ENCODE measurements around the gene SDK1.

DNA sequence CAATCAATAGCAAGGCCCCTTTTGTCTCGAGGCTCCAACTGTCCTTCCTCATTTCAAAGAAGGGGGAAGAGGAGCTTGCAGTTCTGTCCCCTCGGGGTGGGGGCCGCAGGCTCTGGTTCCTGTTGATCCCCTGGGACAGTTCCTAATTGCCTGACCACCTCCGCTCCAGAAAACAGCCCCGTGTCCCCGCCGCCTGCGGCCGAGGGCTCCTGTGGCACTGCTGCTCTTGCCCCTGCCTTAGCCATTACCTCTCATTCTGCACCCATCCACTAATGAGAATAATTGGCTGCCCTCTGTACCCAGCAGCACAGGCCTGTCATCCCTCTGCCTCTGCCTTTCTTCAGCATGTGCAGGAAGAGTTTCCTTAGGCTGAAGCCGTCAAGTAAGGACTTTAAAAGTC is 712.7 kb downstream of the SDK1 start:
- TF ChIP-seq, protein P1, sequence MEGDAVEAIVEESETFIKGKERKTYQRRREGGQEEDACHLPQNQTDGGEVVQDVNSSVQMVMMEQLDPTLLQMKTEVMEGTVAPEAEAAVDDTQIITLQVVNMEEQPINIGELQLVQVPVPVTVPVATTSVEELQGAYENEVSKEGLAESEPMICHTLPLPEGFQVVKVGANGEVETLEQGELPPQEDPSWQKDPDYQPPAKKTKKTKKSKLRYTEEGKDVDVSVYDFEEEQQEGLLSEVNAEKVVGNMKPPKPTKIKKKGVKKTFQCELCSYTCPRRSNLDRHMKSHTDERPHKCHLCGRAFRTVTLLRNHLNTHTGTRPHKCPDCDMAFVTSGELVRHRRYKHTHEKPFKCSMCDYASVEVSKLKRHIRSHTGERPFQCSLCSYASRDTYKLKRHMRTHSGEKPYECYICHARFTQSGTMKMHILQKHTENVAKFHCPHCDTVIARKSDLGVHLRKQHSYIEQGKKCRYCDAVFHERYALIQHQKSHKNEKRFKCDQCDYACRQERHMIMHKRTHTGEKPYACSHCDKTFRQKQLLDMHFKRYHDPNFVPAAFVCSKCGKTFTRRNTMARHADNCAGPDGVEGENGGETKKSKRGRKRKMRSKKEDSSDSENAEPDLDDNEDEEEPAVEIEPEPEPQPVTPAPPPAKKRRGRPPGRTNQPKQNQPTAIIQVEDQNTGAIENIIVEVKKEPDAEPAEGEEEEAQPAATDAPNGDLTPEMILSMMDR (IDR thresholded peaks at IDR 0.05): no peak
- TF ChIP-seq POLR2A (IDR thresholded peaks at IDR 0.05): no peak

Data from vagina (tissue), 2 donors.